Measurements from ENCODE around the gene FOXA2. TPM values are rescaled to one million over a fixed set of nuclear protein-coding genes. Genes with fewer than 3 reads are reported as not detected.

FOXA2 gene
- polyA plus RNA-seq, 3 donors, result not detected

DNA sequence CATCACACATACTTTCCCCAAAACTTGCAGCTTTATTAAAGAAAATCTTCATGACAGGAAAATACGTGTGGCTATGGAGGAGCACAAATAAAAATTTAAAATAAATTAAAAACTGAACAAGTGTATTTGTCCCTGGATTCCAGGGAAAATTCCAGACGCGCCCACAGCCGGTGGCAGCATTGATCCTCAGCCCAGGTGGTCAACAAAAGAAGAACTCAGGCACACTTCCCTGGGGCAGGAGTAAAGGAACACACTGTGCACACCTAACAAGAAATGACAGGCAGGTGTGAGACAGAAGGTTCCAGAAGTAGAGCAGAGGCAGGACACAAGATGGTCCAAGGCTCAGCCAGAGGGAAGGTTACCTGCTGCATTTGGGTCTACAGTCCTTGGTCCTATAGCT is 36.3 kb downstream of the FOXA2 start:
- Histone ChIP-seq H4K20me1 (ENCODE audit: insufficient read depth, low read length) (no peaks in the 10 kb centered on the region), H3K79me2 (ENCODE audit: insufficient read depth, low read length) (no peaks in the 10 kb centered on the region), H3K4me1 (ENCODE audit: control insufficient read depth in 1 of 2, insufficient read depth in 2 of 2, low read length in 2 of 2) (no peaks in the 10 kb centered on the region), H3K36me3 (replicated peaks in 1 of 2; ENCODE audit: control insufficient read depth in 1 of 2, insufficient read depth in 2 of 2, low read length in 2 of 2) (no peaks in the 10 kb centered on the region), H3K27ac (ENCODE audit: low read depth in 1 of 2, low read length in 2 of 2) (no peak overlapping the region), H3K9me3 (replicated peaks in 1 of 2; ENCODE audit: control insufficient read depth in 1 of 2, insufficient read depth in 1 of 2, low read length in 2 of 2) (no peaks in the 10 kb centered on the region), H3K9ac (ENCODE audit: insufficient read depth, low read length, poor library complexity, severe bottlenecking) (no peak overlapping the region), H2AFZ (ENCODE audit: insufficient read depth, low read depth, low read length, poor library complexity, severe bottlenecking) (no peak overlapping the region), H3K27me3 (ENCODE audit: control insufficient read depth in 2 of 2, insufficient read depth in 2 of 2, low read length in 2 of 2) (peaks cover 0 to 2% of the 10 kb centered on the region in 2 donors), H3K4me3 (replicated peaks in 1 of 3; ENCODE audit: low read depth in 2 of 3, low read length in 3 of 3) (no peak overlapping the region), H3K4me2 (replicated peaks; ENCODE audit: extremely low read depth, low read length, poor library complexity, severe bottlenecking) (no peak overlapping the region)
- Mint-ChIP-seq H3K9me3 (peaks cover 0 to 6% (median 0%) of the 10 kb centered on the region in 7 donors), H3K27me3 (ENCODE audit: low read depth in 3 of 3) (peaks cover 5 to 11% (median 6%) of the 10 kb centered on the region in 3 donors), H3K36me3 (no peaks in the 10 kb centered on the region), H3K4me3 (no peak overlapping the region), H3K4me1 (no peaks in the 10 kb centered on the region), H3K27ac (no peak overlapping the region)
- 63% methylated on average over 3 of the region's 4 CpGs for WGBS (ENCODE audit: insufficient coverage)
- no peak for DNase-seq
- TF ChIP-seq, protein P1, sequence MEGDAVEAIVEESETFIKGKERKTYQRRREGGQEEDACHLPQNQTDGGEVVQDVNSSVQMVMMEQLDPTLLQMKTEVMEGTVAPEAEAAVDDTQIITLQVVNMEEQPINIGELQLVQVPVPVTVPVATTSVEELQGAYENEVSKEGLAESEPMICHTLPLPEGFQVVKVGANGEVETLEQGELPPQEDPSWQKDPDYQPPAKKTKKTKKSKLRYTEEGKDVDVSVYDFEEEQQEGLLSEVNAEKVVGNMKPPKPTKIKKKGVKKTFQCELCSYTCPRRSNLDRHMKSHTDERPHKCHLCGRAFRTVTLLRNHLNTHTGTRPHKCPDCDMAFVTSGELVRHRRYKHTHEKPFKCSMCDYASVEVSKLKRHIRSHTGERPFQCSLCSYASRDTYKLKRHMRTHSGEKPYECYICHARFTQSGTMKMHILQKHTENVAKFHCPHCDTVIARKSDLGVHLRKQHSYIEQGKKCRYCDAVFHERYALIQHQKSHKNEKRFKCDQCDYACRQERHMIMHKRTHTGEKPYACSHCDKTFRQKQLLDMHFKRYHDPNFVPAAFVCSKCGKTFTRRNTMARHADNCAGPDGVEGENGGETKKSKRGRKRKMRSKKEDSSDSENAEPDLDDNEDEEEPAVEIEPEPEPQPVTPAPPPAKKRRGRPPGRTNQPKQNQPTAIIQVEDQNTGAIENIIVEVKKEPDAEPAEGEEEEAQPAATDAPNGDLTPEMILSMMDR (IDR thresholded peaks at IDR 0.05), result no peak
- intact Hi-C loops (cut with micrococcal nuclease), result no loop called here

DNA sequence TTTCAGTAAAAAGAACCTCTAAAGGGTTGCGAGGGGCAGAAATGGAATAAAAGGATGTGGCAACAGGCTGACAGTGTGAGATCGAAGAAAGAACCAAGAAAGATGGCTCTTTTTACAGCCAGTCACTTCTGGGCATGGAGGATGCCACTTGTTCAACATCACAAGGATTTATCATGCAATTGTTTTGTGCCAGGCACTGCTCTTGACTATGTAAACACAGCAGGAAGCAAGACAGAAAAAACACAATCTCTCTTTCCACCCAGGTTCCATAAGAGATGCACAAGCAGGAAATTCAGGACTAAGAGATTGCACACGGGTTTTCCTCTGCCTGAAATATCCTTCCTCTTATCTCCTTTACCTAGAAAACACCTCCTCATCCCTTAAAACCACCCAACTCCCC is 38.0 kb downstream of the FOXA2 start:
- Mint-ChIP-seq H3K36me3 (no peaks in the 10 kb centered on the region), H3K27me3 (ENCODE audit: low read depth in 3 of 3) (peaks cover 5 to 9% (median 8%) of the 10 kb centered on the region in 3 donors), H3K4me1 (no peaks in the 10 kb centered on the region), H3K27ac (no peak overlapping the region), H3K9me3 (peaks cover 0 to 4% (median 0%) of the 10 kb centered on the region in 7 donors), H3K4me3 (no peak overlapping the region)
- Histone ChIP-seq H3K9ac (ENCODE audit: insufficient read depth, low read length, poor library complexity, severe bottlenecking) (no peak overlapping the region), H2AFZ (ENCODE audit: insufficient read depth, low read depth, low read length, poor library complexity, severe bottlenecking) (no peak overlapping the region), H3K4me1 (ENCODE audit: control insufficient read depth in 1 of 2, insufficient read depth in 2 of 2, low read length in 2 of 2) (no peaks in the 10 kb centered on the region), H3K4me2 (replicated peaks; ENCODE audit: extremely low read depth, low read length, poor library complexity, severe bottlenecking) (no peak overlapping the region), H3K36me3 (replicated peaks in 1 of 2; ENCODE audit: control insufficient read depth in 1 of 2, insufficient read depth in 2 of 2, low read length in 2 of 2) (no peaks in the 10 kb centered on the region), H3K79me2 (ENCODE audit: insufficient read depth, low read length) (no peaks in the 10 kb centered on the region), H3K4me3 (replicated peaks in 1 of 3; ENCODE audit: low read depth in 2 of 3, low read length in 3 of 3) (no peak overlapping the region), H3K9me3 (replicated peaks in 1 of 2; ENCODE audit: control insufficient read depth in 1 of 2, insufficient read depth in 1 of 2, low read length in 2 of 2) (no peaks in the 10 kb centered on the region), H3K27ac (ENCODE audit: low read depth in 1 of 2, low read length in 2 of 2) (no peak overlapping the region), H3K27me3 (ENCODE audit: control insufficient read depth in 2 of 2, insufficient read depth in 2 of 2, low read length in 2 of 2) (peaks cover 0 to 3% of the 10 kb centered on the region in 2 donors), H4K20me1 (ENCODE audit: insufficient read depth, low read length) (no peaks in the 10 kb centered on the region)
- no peak for DNase-seq
- 7% methylated on average over 3 of the region's 3 CpGs for WGBS (ENCODE audit: insufficient coverage)
- TF ChIP-seq, protein P1 (IDR thresholded peaks at IDR 0.05), result no peak
- intact Hi-C loops (cut with micrococcal nuclease), result no loop called here

All from CD14-positive monocyte (primary cell).